Measurements from ENCODE around the gene NR6A1.

- no peak for TF ChIP-seq RARB (CRISPR knock-in tag; IDR thresholded peaks at IDR 0.05)
- no peak for TF ChIP-seq ZFP3 (CRISPR knock-in tag; IDR thresholded peaks at IDR 0.05)
- no peak for TF ChIP-seq BACH2 (CRISPR knock-in tag; IDR thresholded peaks at IDR 0.05; ENCODE audit: borderline replicate concordance)
- TF ChIP-seq PATZ1 (CRISPR knock-in tag; IDR thresholded peaks at IDR 0.05; ENCODE audit: borderline replicate concordance) = no peak
- TF ChIP-seq CREB5 (CRISPR knock-in tag; IDR thresholded peaks at IDR 0.05; ENCODE audit: low read depth) = no peak
- TF ChIP-seq ZNF565 (CRISPR knock-in tag; conservative IDR thresholded peaks at IDR 0.05; ENCODE audit: low read depth) = no peak
- no peak for TF ChIP-seq ZC3H10 (CRISPR knock-in tag; IDR thresholded peaks at IDR 0.05)
- no peak for TF ChIP-seq ARNTL (CRISPR knock-in tag; IDR thresholded peaks at IDR 0.05; ENCODE audit: borderline replicate concordance, low read depth)
- no peak for TF ChIP-seq ZFP30 (CRISPR knock-in tag; IDR thresholded peaks at IDR 0.05)
- TF ChIP-seq SNAI2 (CRISPR knock-in tag; IDR thresholded peaks at IDR 0.05) = no peak
- no peak for TF ChIP-seq TSHZ2 (CRISPR knock-in tag; IDR thresholded peaks at IDR 0.05)
Measured at GRCh38 chr9:124569942-124570341, 201.2 kb downstream of the NR6A1 start.

All from SK-N-SH treated with all-trans-retinoic acid at 6 μM for 48 hours (cell line).